IPS-20b (cell line): Measurements from ENCODE around the gene PPP2R3B.
"Not testable (repeated sequence)": the region's sequence is repeated elsewhere in the genome, so short reads cannot be mapped to it uniquely, and the experiment has no call there.

Experiments used
- H3K27ac ChIP-seq: one replicate; pipeline ENCODE4 v1.5.1; 2013; ENCODE audit warnings: low read length
- H3K27me3 ChIP-seq: 2 replicates; pipeline ENCODE4 v1.6.1; 2013; ENCODE audit warnings: mild to moderate bottlenecking, low read length, inconsistent platforms; ENCODE audit not compliant: insufficient read depth
- H3K36me3 ChIP-seq: 2 replicates; pipeline ENCODE4 v1.6.1; 2013; ENCODE audit warnings: low read depth, mild to moderate bottlenecking, inconsistent platforms, low read length, moderate library complexity; ENCODE audit not compliant: insufficient read depth
- H3K4me1 ChIP-seq: 2 replicates; pipeline ENCODE4 v1.6.1; 2013; ENCODE audit warnings: mild to moderate bottlenecking, control low read depth, inconsistent platforms, low read length, moderate library complexity; ENCODE audit not compliant: insufficient read depth
- H3K4me3 ChIP-seq: 2 replicates; pipeline ENCODE4 v1.5.1; 2013; ENCODE audit warnings: mild to moderate bottlenecking, low read length, inconsistent platforms
- H3K9ac ChIP-seq: 2 replicates; pipeline ENCODE4 v1.6.1; 2013; ENCODE audit warnings: low read depth, mild to moderate bottlenecking, inconsistent platforms, low read length, moderate library complexity
- H3K9me3 ChIP-seq: 2 replicates; pipeline ENCODE4 v1.6.1; 2013; ENCODE audit warnings: mild to moderate bottlenecking, low read depth, low read length, inconsistent platforms; ENCODE audit not compliant: insufficient read depth

PPP2R3B gene

GRCh38 chrX:356385-357034, 30.2 kb downstream of the PPP2R3B start:
- Histone ChIP-seq H3K27ac (no peak overlapping the region), H3K4me1 (no peaks in the 10 kb centered on the region), H3K9ac (no peak overlapping the region), H3K27me3 (no peaks in the 10 kb centered on the region), H3K4me3 (no peak overlapping the region), H3K9me3 (no peaks in the 10 kb centered on the region), H3K36me3 (peaks cover 49% of the 10 kb centered on the region)

GRCh38 chrX:355329-356050, 31.2 kb downstream of the PPP2R3B start:
- no peaks in the 10 kb centered on the region for H3K27me3 ChIP-seq
- H3K4me3 ChIP-seq = no peak overlapping the region
- no peaks in the 10 kb centered on the region for H3K4me1 ChIP-seq
- no peak overlapping the region for H3K9ac ChIP-seq
- H3K27ac ChIP-seq = no peak overlapping the region
- no peaks in the 10 kb centered on the region for H3K9me3 ChIP-seq
- peaks cover 40% of the 10 kb centered on the region for H3K36me3 ChIP-seq

- no peak overlapping the region for H3K9ac ChIP-seq
- no peak overlapping the region for H3K4me3 ChIP-seq
- no peaks in the 10 kb centered on the region for H3K9me3 ChIP-seq
- H3K27ac ChIP-seq = no peak overlapping the region
- peaks cover 36% of the 10 kb centered on the region for H3K36me3 ChIP-seq
- H3K27me3 ChIP-seq = no peaks in the 10 kb centered on the region
- H3K4me1 ChIP-seq = no peaks in the 10 kb centered on the region
These were observed 32.9 kb downstream of the PPP2R3B start for GRCh38 chrX:353566-354535.

GRCh38 chrX:352582-353314, 34.0 kb downstream of the PPP2R3B start:
- Histone ChIP-seq H3K9me3 (no peaks in the 10 kb centered on the region), H3K36me3 (peaks cover 29% of the 10 kb centered on the region), H3K27ac (no peak overlapping the region), H3K27me3 (no peaks in the 10 kb centered on the region), H3K4me1 (no peaks in the 10 kb centered on the region), H3K4me3 (no peak overlapping the region), H3K9ac (no peak overlapping the region)

- Histone ChIP-seq H3K27me3 (no peaks in the 10 kb centered on the region), H3K4me3 (no peak overlapping the region)
These were observed 34.5 kb downstream of the PPP2R3B start for GRCh38 chrX:352181-352580.

GRCh38 chrX:351736-352135, 35.0 kb downstream of the PPP2R3B start:
- H3K9ac ChIP-seq = no peak overlapping the region
- H3K9me3 ChIP-seq = no peaks in the 10 kb centered on the region
- H3K4me1 ChIP-seq = no peaks in the 10 kb centered on the region
- H3K36me3 ChIP-seq = peaks cover 24% of the 10 kb centered on the region
- no peaks in the 10 kb centered on the region for H3K27me3 ChIP-seq
- H3K4me3 ChIP-seq = no peak overlapping the region
- H3K27ac ChIP-seq = no peak overlapping the region

More at GRCh38 chrX:352181-352580, 34.5 kb downstream of the PPP2R3B start:
- Histone ChIP-seq H3K9ac (no peak overlapping the region), H3K27ac (no peak overlapping the region), H3K4me1 (no peaks in the 10 kb centered on the region), H3K36me3 (peaks cover 24% of the 10 kb centered on the region), H3K9me3 (no peaks in the 10 kb centered on the region)

- not testable (repeated sequence) for H3K9ac ChIP-seq, H3K9me3 ChIP-seq, H3K4me1 ChIP-seq, H3K27ac ChIP-seq, H3K27me3 ChIP-seq, H3K4me3 ChIP-seq
- H3K36me3 ChIP-seq = peaks cover 24% of the 10 kb centered on the region
These were observed 35.4 kb downstream of the PPP2R3B start for GRCh38 chrX:351324-351641.

- Histone ChIP-seq H3K27me3 (no peaks in the 10 kb centered on the region), H3K9ac (no peak overlapping the region), H3K4me3 (no peak overlapping the region), H3K9me3 (no peaks in the 10 kb centered on the region), H3K27ac (no peak overlapping the region), H3K4me1 (no peaks in the 10 kb centered on the region), H3K36me3 (peaks cover 24% of the 10 kb centered on the region)
These were observed 36.0 kb downstream of the PPP2R3B start for GRCh38 chrX:350534-351323.

- Histone ChIP-seq H3K27me3 (no peaks in the 10 kb centered on the region), H3K36me3 (peaks cover 21% of the 10 kb centered on the region), H3K9ac (no peak overlapping the region), H3K27ac (no peak overlapping the region), H3K4me1 (no peaks in the 10 kb centered on the region), H3K4me3 (no peak overlapping the region), H3K9me3 (no peaks in the 10 kb centered on the region)
These were observed 36.6 kb downstream of the PPP2R3B start for GRCh38 chrX:350148-350533.

GRCh38 chrX:349702-350101, 37.0 kb downstream of the PPP2R3B start:
- Histone ChIP-seq H3K4me3 (no peak overlapping the region), H3K9me3 (no peaks in the 10 kb centered on the region), H3K36me3 (peaks cover 20% of the 10 kb centered on the region), H3K9ac (no peak overlapping the region), H3K27ac (no peak overlapping the region), H3K27me3 (no peaks in the 10 kb centered on the region), H3K4me1 (no peaks in the 10 kb centered on the region)

- no peaks in the 10 kb centered on the region for H3K4me1 ChIP-seq
- H3K9me3 ChIP-seq = no peaks in the 10 kb centered on the region
- no peak overlapping the region for H3K4me3 ChIP-seq
- no peaks in the 10 kb centered on the region for H3K27me3 ChIP-seq
- peaks cover 20% of the 10 kb centered on the region for H3K36me3 ChIP-seq
- H3K27ac ChIP-seq = no peak overlapping the region
- no peak overlapping the region for H3K9ac ChIP-seq
These were observed 37.5 kb downstream of the PPP2R3B start for GRCh38 chrX:349196-349595.
